Measurements from ENCODE around the gene LRRC38.
"Not testable (repeated sequence)": the region's sequence is repeated elsewhere in the genome, so short reads cannot be mapped to it uniquely, and the experiment has no call there.

The LRRC38 gene

GRCh38 chr1:13513895-13514546 lies at the start of gene LRRC38:
Gene LRRC38, minus strand, starts transcription at chr1:13514003. Its CDS starts 410 bp downstream, at chr1:13513593.
- peak; percentile 90 for DNase-seq

DNA sequence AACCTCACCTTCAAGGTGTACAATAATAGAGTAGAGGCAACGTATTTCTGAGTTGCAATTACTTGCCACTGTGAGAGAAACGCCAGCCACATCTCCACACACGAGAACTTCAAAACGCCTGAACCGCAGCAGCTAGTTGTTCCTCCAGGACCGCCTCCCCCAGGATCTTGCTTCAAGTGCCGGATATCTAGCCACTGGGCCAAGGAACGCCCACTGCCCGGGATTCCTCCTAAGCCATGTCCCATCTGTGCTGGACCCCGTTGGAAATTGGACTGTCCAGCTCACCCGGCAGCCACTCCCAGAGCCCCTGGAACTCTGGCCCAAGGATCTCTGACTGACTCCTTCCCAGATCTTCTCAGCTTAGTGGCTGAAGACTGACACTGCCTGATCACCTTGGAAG lies 49.2 kb upstream of the LRRC38 start:
- not testable (repeated sequence) for DNase-seq

DNA sequence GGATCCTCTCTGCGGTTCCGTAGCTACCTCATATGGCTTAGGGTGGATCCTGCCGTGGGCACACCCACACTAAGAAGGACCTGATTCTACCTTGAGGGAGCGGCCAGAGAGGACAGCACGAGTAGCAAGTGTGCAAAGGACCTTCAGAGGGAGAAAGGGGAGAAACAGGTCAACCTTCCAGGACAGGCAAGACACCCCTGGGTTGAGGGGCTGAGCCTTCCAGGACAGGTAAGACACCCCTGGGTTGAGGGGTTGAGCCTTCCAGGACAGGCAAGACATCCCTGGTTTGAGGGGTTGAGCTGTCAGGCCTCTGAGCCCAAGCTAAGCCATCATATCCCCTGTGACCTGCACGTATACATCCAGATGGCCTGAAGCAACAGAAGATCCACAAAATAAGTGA lies 46.7 kb upstream of the LRRC38 start:
- DNase-seq: no peak

DNA sequence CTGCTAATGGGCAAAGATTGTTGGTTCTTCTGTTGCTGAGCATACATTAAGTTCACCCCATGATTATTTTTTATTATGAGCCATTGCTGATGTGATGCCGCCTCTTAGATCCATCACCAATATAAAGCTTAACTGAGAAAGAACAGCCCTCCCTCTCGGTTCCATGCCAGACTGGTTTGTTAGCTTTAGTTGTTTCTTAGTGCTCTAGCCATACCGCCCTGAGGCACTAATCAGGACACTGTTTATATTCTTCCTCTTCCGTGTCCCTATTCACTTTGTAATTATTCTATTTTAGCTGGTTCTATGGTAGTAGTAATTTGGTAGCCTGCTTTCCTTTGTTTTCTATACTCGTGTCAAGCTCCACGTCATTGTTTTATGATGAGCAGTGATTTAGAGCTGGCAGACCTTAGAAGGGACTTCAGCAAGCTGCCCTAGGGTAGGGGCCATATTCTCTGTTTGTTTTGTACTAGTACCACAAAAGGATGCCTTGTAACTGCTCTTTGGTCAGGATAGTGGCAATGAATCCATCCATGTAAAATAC lies 42.5 kb upstream of the LRRC38 start:
- no peak for DNase-seq

- DNase-seq: no peak
These were observed 41.0 kb upstream of the LRRC38 start for GRCh38 chr1:13554798-13555197.

DNA sequence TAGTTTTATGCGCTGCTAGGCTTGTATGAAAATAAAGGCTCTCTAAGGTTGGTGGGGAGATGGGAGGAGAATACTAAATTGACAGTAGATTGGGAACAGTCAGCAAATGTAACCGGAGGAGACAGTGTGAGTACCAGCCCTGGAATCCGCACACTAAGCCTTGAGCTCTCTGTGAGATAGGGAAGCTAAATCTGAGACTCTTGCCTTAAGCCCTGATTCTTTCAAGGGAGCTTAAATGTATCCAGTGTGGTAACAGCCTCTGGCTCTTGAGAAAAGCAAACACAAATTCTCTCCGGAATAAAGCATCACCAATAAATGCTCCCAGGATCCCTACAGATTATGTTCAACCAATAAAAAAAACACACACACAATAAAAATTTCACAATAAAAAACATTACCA lies 36.9 kb upstream of the LRRC38 start:
- DNase-seq: no peak

DNA sequence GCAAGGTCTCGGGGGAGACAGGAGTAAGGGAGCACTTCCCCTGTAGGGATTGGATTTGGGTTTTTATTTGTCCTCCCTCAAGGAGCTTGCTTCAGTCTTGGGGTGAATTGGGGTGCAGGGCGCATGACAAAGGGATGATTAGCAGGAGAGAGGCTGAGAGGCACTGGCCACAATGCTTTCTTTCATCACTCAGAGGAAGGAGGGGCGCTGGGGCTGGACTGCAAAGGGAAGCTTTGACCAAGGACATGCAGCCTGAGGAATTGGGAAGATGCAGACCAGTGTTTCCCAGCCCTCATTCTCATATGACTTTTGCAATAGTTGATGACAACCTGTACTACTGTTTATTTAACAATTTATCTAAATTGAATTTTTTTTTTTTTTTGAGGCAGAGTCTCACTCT lies 35.7 kb upstream of the LRRC38 start:
- DNase-seq: no peak

DNA sequence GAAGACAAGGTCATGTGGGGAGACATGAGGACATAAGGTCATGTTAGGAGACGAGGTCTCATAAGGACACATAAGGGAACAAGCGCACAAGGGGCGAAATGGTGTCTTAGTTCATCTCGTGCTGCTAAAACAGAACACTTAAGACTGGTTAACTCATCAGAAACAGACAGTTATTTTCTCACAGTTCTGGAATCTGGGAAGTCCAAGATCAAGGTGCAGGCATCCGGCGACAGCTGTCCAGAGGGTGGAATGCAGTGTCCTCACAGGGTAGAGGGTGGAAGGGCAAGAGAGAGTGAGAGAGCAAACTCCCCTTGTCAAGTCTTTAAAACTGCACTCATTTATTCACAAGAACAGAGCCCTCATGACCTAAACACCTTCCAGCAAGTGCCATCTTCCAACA lies 35.2 kb upstream of the LRRC38 start:
- DNase-seq: no peak

DNA sequence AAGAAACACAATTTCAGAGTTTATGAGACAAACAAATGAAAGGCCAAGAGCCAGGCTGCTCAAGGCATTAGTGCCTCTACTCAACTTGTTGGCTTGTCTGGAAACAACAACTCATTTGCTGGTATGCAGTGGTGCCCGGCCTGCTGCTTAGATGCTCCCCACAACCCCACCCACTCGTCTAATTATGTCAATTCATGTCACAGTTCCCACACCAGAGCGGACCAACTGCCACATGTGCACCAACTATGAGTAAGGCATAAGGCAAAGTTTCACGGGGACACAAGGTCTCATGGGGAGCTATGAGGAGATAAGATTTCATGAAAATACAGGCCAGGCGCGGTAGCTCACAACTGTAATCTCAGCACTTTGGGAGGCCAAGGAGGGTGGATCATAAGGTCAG lies 34.5 kb upstream of the LRRC38 start:
- no peak for DNase-seq

GRCh38 chr1:13546791-13547190 lies 33.0 kb upstream of the LRRC38 start:
- no peak for DNase-seq

DNA sequence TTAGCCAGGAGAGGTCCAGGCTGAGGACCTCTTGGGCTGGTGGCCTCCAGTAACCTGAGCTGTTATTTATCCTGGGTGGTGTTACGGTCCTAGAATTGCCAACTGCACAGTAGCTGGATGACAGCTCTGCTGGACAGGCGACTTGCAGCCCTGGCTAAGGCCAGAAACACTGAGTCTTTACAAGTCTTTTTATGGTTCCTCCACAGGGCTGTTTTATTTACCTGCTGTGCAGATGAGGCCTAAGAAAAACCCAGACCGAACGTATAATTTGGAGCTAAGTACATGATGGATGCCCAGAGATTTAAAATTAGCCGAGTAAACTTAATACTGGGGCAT lies 30.4 kb upstream of the LRRC38 start:
- DNase-seq: no peak

DNA sequence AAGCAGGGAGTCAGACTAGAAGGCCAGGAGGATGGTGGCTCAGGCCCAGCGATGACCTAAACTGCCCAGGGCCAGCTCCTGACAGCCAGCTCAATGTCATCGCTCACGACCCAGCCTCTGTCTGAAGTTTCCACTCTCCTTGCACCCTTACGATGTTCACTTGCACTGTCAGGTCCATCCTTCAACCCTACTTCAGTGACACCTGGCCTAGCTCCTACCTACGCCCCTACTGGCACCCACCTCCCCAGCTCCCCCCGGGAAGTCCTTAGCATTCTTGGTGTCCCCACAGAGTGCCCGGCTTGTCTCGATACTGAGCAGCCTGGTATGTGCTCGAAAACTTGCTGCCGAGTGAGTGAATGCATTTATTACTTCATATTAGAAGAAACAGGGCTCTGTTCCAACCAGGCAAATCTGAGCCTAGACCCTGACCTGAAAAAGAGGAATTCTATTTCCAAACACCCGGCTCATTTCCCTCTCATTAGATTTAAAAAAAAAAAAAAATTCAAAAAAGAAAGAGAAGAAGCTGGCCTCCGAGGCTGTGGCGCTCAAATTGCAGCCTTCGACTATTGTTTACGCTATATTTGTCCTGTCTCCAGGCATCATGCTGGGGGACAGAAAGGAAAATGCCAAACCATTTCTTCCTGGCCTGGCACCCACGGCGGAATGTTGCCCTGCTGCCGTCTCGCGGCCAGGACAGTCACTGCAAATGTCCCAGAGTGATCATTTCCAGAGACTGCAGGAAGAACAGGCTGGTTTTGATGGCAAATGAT lies 29.8 kb upstream of the LRRC38 start:
- DNase-seq: no peak

GRCh38 chr1:13541435-13542215 lies 27.8 kb upstream of the LRRC38 start:
- DNase-seq: peak; percentile 32

- no peak for DNase-seq
These were observed 27.1 kb upstream of the LRRC38 start for GRCh38 chr1:13540866-13541265.

- no peak for DNase-seq
These were observed 25.9 kb upstream of the LRRC38 start for GRCh38 chr1:13539683-13540082.

DNA sequence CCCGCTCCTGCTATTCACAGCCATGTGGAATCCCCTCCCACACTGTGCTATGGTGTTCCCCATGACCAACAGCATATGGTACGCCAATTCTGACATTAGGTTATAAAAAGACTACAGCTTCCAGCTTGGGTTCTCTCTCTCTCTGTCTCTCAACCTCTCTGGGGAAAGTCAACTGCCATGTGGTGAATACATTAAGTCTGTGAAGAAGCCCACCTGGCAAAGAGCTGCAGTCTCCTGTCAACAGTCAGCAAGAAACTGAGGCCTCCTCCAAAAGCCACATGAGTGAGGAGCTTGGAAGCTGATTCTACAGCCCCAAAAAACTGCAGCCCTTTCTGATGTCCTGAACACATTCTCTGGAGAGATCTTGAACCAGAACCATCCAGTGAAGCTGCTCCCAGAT lies 25.0 kb upstream of the LRRC38 start:
- DNase-seq: no peak

- DNase-seq: no peak
These were observed 22.8 kb upstream of the LRRC38 start for GRCh38 chr1:13536571-13536970.

DNA sequence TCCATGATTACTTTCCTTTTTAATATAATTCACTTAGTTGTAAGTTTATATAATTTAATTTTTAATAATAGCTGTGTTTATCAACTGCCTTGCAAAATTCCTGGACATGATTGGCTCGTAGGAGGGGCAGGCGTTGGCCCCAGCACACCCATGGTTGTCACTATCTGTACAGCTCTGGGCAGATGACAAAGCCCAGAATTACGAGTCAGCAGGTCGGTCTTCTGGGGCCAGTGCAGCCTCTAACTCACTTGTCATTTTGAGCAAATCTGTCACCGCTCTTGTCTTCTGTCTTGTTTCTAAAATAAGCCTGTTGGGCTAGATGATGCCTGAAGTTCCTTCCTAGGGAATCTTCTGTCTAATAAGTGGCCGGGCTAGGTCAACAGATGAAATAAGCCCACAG lies 21.4 kb upstream of the LRRC38 start:
- no peak for DNase-seq

DNA sequence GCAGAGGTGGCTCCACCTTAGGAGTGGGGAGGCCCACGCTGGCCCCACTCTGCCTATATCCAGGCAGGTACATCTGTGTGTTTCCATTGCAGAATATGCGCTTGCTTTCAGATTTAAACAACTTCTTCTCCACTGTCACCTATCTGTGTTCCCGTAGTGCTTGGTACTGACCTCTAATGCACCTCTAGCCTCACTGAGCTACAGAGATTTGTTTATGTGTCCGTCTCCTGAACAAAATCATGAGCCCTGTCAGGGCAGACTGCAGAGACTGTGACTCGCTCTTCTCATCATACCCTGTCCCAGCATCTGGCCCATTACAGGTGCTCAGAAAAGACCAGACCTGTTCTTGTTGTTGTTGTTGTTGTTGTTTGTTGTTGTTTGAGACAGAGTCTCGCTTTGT lies 14.5 kb upstream of the LRRC38 start:
- no peak for DNase-seq

DNA sequence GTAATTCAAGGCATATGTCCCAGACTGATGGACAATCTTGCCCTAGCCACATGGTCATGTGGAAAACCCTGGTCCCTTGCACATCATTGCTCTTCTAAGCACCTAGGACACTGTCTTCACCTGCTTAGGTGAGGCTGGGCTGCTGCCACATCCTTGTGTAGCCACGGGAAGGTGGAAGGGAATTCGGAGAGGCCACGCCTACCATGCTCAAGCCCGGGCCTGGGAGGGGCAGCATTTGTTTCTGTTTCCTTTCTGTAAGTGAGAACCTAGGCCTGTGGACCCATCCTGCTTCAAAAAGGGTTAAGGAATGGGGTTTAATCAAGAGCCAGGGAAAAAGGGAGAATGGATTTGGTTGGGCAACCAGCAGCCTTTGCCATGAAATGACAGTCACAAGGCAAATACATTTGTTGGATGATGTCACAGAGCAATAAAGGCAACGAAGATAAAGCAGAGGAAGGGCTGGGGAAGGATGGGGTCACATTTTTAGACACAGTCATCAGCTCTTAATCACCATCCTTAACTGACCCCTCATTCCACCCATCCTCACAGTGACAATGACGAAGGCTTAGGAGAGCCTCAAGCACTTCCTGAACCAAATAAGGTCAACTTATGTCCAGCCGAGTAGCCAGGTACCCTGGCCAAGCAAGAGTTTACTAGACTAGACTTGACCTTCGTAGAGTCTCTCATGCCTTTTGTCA lies 10.1 kb upstream of the LRRC38 start:
- no peak for DNase-seq

DNA sequence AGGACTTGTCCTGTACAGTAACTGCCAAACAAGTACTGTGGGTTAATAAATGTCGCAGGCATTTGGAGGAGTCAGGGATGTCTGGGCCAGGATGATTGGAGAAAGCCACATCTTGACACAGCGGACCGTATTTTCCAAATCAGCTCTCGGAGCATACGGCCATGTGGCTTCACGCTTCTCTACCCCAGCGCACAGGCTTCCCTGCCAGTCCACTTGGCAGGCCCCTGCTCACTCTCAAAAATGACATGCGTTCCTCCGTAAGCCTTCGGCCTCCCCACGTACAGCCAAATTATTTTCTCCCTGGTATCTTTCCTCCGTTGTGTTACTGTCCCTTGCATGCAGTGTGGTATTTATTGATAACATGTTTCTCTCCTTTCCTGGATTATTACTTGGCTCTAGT lies 7.2 kb upstream of the LRRC38 start:
- DNase-seq: no peak

- DNase-seq: peak; percentile 83
These were observed 3.5 kb upstream of the LRRC38 start for GRCh38 chr1:13517193-13517812.

- DNase-seq: no peak
These were observed 2.8 kb upstream of the LRRC38 start for GRCh38 chr1:13516606-13517005.

All from RPMI8226 (cell line).